Omental fat pad (tissue), 4 donors: ENCODE results near the gene NALCN. TPM values are rescaled to one million over a fixed set of nuclear protein-coding genes. Genes with fewer than 3 reads are reported as not detected.

Experiments used
- ATAC-seq: fragments of 150-250 bp; one replicate; pipeline ENCODE4 v1.9.1; 2016; ENCODE audit warnings: mild to moderate bottlenecking, moderate library complexity; ENCODE audit not compliant: low FRiP score
- DNase-seq: peaks from one replicate; pipeline ENCODE4 v3.0.0-alpha.2; 2019; ENCODE audit warnings: low spot score
- CTCF ChIP-seq, 3 donors: fragments of 450-650 bp; IDR thresholded peaks; one replicate each; pipeline ENCODE4 v1.5.1; 2016 to 2017; ENCODE audit warnings: antibody characterized with exemption in 3 of 3, mild to moderate bottlenecking in 3 of 3, moderate library complexity in 2 of 3
- total RNA-seq, 4 donors: library from RNA; depleted of rRNA; stranded (reverse); fragments of >200 nt; gene quantifications; one replicate each; pipeline ENCODE4 v1.1.0, GENCODE V29; 2016

Gene NALCN
- total RNA-seq, 4 donors from 2014 or later, result 0.28 to 0.84 (median 0.38) TPM

- DNase-seq (no peak), ATAC-seq (no peak)
- no peak for TF ChIP-seq CTCF (IDR thresholded peaks at IDR 0.05)
Measured at GRCh38 chr13:101218484-101218883, 197.8 kb downstream of the NALCN start.

- ATAC-seq (no peak), DNase-seq (no peak)
- TF ChIP-seq CTCF (IDR thresholded peaks at IDR 0.05), result no peak
Measured at GRCh38 chr13:101217086-101217485, 199.2 kb downstream of the NALCN start.

GRCh38 chr13:101211261-101211660 is 205.0 kb downstream of the NALCN start:
- no peak for DNase-seq
- no peak for TF ChIP-seq CTCF (IDR thresholded peaks at IDR 0.05)
- no peak for ATAC-seq

- DNase-seq, result no peak
- no peak for ATAC-seq
- no peak for TF ChIP-seq CTCF (IDR thresholded peaks at IDR 0.05)
Measured at GRCh38 chr13:101210774-101211173, 205.5 kb downstream of the NALCN start.

- TF ChIP-seq CTCF (IDR thresholded peaks at IDR 0.05), result no peak
- DNase-seq (no peak), ATAC-seq (no peak)
Measured at GRCh38 chr13:101209206-101209893, 207.0 kb downstream of the NALCN start.

- no peak for DNase-seq
- ATAC-seq, result no peak
- no peak for TF ChIP-seq CTCF (IDR thresholded peaks at IDR 0.05)
Measured at GRCh38 chr13:101205408-101205807, 210.9 kb downstream of the NALCN start.

- TF ChIP-seq CTCF (IDR thresholded peaks at IDR 0.05), result no peak
- DNase-seq (no peak), ATAC-seq (no peak)
Measured at GRCh38 chr13:101204270-101205020, 211.9 kb downstream of the NALCN start.
